Epidermal melanocyte (primary cell): ENCODE results near the gene AKAP11.
A peak's percentile ranks its signal among the peaks of the same experiment; 100 is the strongest.
"Not testable (repeated sequence)": the region's sequence is repeated elsewhere in the genome, so short reads cannot be mapped to it uniquely, and the experiment has no call there.

ENCODE experiments used
- DNase-seq: peaks from one replicate; pipeline ENCODE4 v3.0.0; 2011; ENCODE audit warnings: low spot score; ENCODE audit not compliant: insufficient read length

Gene AKAP11

DNA sequence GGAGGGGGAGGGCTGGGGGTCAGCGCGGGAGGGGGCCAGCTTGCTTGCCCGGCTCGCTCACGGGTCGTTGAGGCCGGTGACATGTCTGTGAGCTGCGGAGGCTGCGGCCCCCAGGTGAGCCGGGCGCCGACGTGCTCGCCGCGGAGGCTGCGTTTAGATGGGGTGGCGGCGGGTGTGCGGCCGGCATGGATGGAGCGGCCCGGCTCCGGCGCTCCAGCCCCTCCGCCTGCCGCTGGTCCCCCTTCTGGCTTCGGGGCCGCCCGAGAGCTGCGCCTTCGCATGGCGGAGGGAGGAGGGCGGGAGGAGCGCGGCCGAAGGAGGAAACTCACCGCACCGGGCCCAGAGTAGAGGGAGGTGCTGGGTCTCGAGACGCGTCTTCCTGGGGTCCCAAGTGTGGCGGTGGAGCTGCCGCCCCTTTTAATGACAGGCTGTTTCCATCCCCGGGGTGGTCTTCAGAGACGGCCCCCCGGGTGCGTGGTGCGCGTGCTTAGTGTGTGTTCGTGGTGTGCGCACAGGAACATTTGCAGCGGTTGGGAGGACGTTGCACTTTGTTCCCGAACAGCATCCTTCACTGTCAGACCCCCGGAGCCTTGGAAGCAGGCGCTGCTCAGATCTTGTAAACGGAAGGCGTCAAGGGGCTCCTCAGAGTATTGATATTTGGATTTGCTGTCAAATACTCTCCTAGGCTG lies at the start of gene AKAP11:
Gene AKAP11, plus strand, starts transcription at position 38 of the 689 bp plus-strand sequence. CDS start 14,197 bp downstream, outside the sequence.
- no peak for DNase-seq

- DNase-seq = no peak
Observed at GRCh38 chr13:42223681-42224080, 48.3 kb upstream of the AKAP11 start.

- DNase-seq = no peak
Observed at GRCh38 chr13:42225051-42225450, 46.9 kb upstream of the AKAP11 start.

- not testable (repeated sequence) for DNase-seq
Observed at GRCh38 chr13:42226759-42227158, 45.2 kb upstream of the AKAP11 start.

DNA sequence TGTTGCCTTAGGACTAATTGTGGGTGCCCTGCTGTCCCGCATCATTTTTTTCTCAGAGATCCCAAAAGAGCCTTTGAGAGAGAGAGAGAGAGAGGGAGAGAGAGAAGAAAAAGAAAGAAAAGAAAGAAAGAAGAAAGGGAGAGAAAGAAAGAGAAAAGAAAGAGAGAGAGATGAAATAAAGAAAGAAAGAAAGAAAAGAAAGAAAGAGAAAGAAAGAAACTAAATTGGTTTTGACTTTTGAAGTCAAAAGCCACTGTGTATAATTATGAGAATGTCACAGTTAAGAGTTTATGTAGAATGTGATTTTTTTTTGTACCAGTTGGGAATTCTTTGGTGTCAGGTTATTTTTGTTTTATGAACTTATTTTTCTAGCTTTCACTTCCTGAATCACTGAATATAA lies 43.4 kb upstream of the AKAP11 start:
- DNase-seq = no peak

DNA sequence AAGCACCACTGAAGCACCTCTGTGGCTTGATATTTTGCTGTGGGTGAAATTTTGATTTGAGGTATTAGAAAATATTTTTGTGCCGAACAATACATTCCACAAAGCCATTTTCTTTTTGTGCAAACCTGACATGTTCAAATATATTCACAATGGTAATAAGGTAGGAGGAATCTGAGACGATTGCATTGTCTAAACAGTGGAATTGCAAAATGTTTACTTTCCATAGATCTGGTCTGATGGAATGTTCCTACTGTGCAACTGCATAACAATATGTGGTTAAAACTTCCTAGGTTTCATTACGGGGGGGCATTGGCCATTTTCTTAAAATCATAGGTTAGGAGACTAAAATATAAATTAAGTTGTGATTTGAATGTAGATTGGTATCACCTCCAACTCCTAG lies 42.7 kb upstream of the AKAP11 start:
- no peak for DNase-seq

- no peak for DNase-seq
Observed at GRCh38 chr13:42232671-42233070, 39.3 kb upstream of the AKAP11 start.

GRCh38 chr13:42233726-42234125 lies 38.2 kb upstream of the AKAP11 start:
- no peak for DNase-seq

GRCh38 chr13:42239161-42239560 lies 32.8 kb upstream of the AKAP11 start:
- DNase-seq = no peak

GRCh38 chr13:42239644-42240043 lies 32.3 kb upstream of the AKAP11 start:
- no peak for DNase-seq

DNA sequence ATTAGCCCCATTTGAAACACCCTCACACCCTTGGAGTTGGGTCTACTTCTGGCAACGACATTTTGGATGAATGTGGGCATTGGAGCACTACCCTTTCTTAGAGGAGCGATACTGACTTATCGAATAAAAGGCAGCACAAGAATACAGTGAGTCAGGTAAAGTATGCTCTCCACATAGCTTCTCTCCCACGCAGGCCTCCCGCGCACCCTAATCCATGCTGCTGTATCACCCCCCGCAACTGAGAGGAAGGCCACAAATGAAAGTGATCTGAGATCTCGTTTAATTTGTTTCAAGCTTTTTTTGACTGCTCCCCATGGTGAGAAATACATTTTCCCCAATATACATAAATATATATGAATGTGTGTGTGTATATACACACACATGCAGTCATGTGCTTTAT lies 25.4 kb upstream of the AKAP11 start:
- no peak for DNase-seq

GRCh38 chr13:42247883-42248282 lies 24.1 kb upstream of the AKAP11 start:
- DNase-seq = no peak

DNA sequence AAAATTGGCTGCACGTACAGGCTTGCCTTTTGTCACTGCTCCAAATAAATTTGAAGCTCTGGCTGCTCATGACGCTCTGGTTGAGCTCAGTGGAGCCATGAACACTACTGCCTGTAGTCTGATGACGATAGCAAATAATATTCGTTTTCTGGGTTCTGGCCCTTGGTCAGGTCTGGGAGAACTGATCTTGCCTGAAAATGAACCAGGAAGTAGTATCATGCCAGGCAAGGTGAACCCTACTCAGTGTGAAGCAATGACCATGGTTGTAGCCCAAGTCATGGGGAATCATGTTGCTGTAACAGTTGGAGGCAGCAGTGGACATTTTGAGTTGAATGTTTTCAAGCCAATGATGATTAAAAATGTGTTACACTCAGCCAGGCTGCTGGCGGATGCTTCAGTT lies 16.1 kb upstream of the AKAP11 start:
- DNase-seq = no peak

DNA sequence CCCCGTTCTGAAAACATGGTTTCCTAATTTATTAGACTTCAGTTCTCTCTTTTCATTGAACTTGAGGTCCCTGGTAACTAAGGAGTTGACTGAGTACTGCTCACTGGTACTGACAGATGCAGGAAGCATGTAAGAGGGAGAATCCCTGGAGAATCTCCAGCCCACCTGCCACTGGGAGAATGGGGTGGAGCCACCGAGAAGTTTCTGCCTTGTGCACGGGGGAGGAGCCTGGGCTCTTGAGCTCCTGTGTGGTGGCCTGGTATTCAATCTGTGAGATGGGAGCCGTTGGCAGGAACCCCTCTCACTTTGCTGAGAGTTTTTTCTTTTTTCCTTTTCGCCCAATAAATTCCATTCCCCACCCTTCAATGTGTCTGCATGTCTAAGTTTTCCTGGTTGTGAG lies 13.2 kb upstream of the AKAP11 start:
- no peak for DNase-seq

DNA sequence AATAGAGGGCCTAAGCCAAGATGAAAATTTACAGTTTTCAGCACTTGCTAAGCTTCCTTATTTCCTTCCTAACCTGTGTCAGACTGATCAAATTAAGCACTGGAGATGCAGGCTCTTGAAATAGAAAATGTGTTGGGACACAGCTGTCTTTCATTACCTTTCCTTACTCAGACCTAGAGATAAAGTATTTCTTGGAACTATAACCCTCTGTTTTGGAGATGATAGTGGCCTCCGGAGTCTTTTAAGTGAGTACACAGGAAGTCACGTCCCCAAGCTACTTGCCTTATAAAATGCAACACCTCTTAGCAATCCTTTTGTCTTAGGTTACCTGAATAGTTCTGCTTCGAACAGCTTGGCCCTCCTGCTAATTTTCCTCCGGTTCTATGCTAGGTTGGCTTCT lies 12.4 kb upstream of the AKAP11 start:
- DNase-seq = no peak

DNA sequence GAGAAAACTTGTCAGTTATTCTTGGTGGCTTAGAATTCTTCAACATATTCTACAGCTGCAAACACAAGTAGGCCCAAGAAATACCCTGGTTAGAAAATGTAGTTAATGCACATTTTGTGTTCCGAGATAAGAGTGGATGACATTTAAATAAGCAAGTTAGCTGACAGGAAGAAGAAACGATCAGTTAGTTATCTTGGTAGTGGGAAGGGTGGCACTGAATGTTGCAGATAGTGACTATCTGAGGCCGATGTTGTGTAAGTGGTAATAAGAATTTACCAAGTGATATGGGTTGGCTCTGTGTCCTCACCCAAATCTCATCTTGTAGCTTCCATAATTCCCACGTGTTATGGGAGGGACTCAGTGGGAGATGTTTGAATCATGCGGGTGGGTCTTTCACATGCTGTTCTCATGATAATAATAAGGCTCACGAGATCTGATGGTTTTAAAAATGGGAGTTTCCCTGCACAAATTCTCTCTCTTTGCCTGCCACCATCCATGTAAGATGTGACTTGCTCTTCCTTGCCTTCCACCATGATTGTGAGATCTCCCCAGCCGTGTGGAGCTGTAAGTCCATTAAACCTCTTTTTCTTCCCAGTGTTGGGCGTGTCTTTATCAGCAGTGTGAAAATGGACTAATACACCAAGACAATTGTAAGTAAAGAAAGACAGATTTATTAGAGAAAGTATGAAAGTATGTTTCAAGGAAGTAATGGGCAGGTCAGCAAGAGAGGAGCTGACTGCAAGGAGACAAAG lies 10.9 kb upstream of the AKAP11 start:
- no peak for DNase-seq

DNA sequence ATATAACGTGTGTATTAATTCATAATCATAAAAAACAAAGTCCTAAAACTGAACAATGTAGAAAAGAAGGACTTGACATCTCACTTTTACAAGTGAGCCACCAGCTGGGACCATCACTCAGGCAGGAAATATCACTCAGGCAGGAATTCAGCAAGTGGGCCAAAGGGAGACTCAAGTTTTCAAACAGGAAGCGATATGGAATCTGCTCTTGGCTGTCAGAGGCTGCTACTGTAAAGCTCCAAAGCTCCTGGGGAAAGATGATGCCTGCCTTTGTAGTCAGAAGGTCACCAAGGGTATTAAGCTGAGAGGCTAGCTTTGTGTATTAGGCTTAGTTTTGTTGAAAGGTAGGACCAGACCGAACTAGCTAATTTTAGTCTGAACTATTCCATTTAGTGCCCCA lies 5.5 kb upstream of the AKAP11 start:
- DNase-seq = no peak

GRCh38 chr13:42270160-42270856 lies 1.6 kb upstream of the AKAP11 start:
- DNase-seq = no peak

GRCh38 chr13:42270857-42271215 lies 1.1 kb upstream of the AKAP11 start:
- DNase-seq = no peak

DNA sequence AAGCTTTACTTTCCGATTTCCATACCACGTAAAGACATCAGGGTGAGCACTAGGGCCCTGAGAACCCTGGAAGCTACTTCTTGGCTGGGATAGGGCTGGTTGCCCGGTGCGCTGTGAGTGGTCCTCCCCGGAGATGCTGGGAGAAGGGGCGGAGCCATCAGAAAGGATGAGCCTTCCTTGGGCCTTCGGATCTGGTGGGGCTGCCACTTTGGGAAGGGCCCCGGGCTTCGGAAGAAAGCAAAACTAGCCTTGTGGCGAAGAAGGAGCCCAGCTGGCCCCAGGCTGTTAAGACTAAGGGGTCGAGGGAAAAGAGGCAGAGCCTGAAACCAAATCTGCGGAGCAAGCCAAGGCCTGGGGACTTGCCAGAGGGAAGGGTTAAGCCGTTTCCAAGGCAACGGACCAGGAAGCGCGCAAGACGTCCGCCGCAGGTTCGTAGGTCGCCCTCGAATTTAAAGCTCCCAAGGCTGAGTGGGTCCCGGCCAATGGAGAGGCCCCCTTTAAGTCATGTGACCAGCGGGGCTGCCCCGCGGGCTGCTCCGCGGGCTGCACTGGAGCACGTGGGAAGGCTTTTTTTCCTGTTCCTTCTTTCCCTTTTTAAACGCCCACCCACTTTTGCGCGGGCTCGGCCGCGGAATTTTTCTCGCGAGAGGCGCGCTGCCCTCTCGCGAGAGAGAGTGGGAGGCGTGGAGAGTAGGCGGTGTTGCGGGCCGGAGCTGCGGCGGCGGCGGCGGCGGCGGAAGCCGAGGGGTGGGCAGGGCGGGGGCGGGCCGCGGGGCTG lies 426 bp upstream of the AKAP11 start:
- DNase-seq = peak; percentile 80

- DNase-seq = no peak
Observed at GRCh38 chr13:42272804-42273175, 838 bp downstream of the AKAP11 start.
